ENCODE data around the gene DOCK3.

GRCh38 chr3:50830451-50830850, 155.7 kb downstream of the DOCK3 start:
- TF ChIP-seq, protein P1, sequence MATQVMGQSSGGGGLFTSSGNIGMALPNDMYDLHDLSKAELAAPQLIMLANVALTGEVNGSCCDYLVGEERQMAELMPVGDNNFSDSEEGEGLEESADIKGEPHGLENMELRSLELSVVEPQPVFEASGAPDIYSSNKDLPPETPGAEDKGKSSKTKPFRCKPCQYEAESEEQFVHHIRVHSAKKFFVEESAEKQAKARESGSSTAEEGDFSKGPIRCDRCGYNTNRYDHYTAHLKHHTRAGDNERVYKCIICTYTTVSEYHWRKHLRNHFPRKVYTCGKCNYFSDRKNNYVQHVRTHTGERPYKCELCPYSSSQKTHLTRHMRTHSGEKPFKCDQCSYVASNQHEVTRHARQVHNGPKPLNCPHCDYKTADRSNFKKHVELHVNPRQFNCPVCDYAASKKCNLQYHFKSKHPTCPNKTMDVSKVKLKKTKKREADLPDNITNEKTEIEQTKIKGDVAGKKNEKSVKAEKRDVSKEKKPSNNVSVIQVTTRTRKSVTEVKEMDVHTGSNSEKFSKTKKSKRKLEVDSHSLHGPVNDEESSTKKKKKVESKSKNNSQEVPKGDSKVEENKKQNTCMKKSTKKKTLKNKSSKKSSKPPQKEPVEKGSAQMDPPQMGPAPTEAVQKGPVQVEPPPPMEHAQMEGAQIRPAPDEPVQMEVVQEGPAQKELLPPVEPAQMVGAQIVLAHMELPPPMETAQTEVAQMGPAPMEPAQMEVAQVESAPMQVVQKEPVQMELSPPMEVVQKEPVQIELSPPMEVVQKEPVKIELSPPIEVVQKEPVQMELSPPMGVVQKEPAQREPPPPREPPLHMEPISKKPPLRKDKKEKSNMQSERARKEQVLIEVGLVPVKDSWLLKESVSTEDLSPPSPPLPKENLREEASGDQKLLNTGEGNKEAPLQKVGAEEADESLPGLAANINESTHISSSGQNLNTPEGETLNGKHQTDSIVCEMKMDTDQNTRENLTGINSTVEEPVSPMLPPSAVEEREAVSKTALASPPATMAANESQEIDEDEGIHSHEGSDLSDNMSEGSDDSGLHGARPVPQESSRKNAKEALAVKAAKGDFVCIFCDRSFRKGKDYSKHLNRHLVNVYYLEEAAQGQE (IDR thresholded peaks at IDR 0.05) = no peak
- TF ChIP-seq, protein P2, sequence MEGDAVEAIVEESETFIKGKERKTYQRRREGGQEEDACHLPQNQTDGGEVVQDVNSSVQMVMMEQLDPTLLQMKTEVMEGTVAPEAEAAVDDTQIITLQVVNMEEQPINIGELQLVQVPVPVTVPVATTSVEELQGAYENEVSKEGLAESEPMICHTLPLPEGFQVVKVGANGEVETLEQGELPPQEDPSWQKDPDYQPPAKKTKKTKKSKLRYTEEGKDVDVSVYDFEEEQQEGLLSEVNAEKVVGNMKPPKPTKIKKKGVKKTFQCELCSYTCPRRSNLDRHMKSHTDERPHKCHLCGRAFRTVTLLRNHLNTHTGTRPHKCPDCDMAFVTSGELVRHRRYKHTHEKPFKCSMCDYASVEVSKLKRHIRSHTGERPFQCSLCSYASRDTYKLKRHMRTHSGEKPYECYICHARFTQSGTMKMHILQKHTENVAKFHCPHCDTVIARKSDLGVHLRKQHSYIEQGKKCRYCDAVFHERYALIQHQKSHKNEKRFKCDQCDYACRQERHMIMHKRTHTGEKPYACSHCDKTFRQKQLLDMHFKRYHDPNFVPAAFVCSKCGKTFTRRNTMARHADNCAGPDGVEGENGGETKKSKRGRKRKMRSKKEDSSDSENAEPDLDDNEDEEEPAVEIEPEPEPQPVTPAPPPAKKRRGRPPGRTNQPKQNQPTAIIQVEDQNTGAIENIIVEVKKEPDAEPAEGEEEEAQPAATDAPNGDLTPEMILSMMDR (IDR thresholded peaks at IDR 0.05; ENCODE audit: low read depth, low read length, missing input control) = no peak
- TF ChIP-seq ZBTB33 (IDR thresholded peaks at IDR 0.05) (no peak), SP1 (IDR thresholded peaks at IDR 0.05) (no peak), RAD21 (IDR thresholded peaks at IDR 0.05) (no peak), FOXA1 (IDR thresholded peaks at IDR 0.05) (no peak), MAX (IDR thresholded peaks at IDR 0.05) (no peak)

All from liver (tissue), 3 donors.